CD14-positive monocyte (primary cell): ENCODE measurements around the gene LRRC7. TPM values are rescaled to one million over a fixed set of nuclear protein-coding genes. Genes with fewer than 3 reads are reported as not detected.

ENCODE experiments used
- DNase-seq, 3 donors: peaks; one replicate each; pipeline ENCODE4 v3.0.0-alpha.2; 2011 to 2022
- H2AFZ ChIP-seq: 2 replicates; pipeline ENCODE4 v1.6.0; 2012; ENCODE audit warnings: mild to moderate bottlenecking, low read depth, low read length, inconsistent platforms; ENCODE audit not compliant: insufficient read depth, poor library complexity, severe bottlenecking
- H3K27ac ChIP-seq, 2 donors: 1 replicate in 1 of 2; 2 replicates in 1 of 2; pipeline ENCODE4 v1.5.1; 2012 to 2013; ENCODE audit warnings: low read length in 2 of 2, control low read depth in 1 of 2, inconsistent platforms in 1 of 2, low read depth in 1 of 2, mild to moderate bottlenecking in 1 of 2
- H3K27me3 ChIP-seq, 2 donors: one replicate each; pipeline versions ENCODE4 v1.6.0 to v1.6.1; 2011 to 2013; ENCODE audit warnings: low read length in 2 of 2; ENCODE audit not compliant: control insufficient read depth in 2 of 2, insufficient read depth in 2 of 2
- H3K36me3 ChIP-seq, 2 donors: replicated peaks in 1 of 2; 1 replicate in 1 of 2; 2 replicates in 1 of 2; pipeline versions ENCODE4 v1.5.1 to v1.6.1; 2012 to 2013; ENCODE audit warnings: low read length in 2 of 2, control low read depth in 1 of 2, inconsistent platforms in 1 of 2, mild to moderate bottlenecking in 1 of 2; ENCODE audit not compliant: insufficient read depth in 2 of 2, control insufficient read depth in 1 of 2
- H3K4me1 ChIP-seq, 2 donors: 1 replicate in 1 of 2; 2 replicates in 1 of 2; pipeline versions ENCODE4 v1.5.1 to v1.6.1; 2012 to 2013; ENCODE audit warnings: low read length in 2 of 2, control low read depth in 1 of 2, inconsistent platforms in 1 of 2, mild to moderate bottlenecking in 1 of 2, moderate library complexity in 1 of 2; ENCODE audit not compliant: insufficient read depth in 2 of 2, control insufficient read depth in 1 of 2
- H3K4me2 ChIP-seq: replicated peaks from 2 replicates; pipeline ENCODE3; 2012; ENCODE audit warnings: low read length, moderate library complexity, mild to moderate bottlenecking; ENCODE audit not compliant: poor library complexity, severe bottlenecking; ENCODE audit errors: extremely low read depth
- H3K4me3 ChIP-seq, 3 experiments: fragments of 200-600 bp in 1 of 3; sonication (generic) in 1 of 3; replicated peaks in 1 of 3; 1 replicate in 2 of 3; 2 replicates in 1 of 3; pipeline ENCODE4 v1.5.1; 2011 to 2013; ENCODE audit warnings: low read length in 3 of 3, mild to moderate bottlenecking in 3 of 3, control low read depth in 2 of 3, low read depth in 2 of 3, inconsistent platforms in 1 of 3, moderate library complexity in 1 of 3
- H3K79me2 ChIP-seq: 2 replicates; pipeline ENCODE4 v1.6.0; 2012; ENCODE audit warnings: mild to moderate bottlenecking, control low read depth, inconsistent platforms, low read length, moderate library complexity; ENCODE audit not compliant: insufficient read depth
- H3K9ac ChIP-seq: 2 replicates; pipeline ENCODE4 v1.6.0; 2017; ENCODE audit warnings: low read length, mild to moderate bottlenecking; ENCODE audit not compliant: insufficient read depth, poor library complexity, severe bottlenecking
- H3K9me3 ChIP-seq, 2 donors: replicated peaks in 1 of 2; 1 replicate in 1 of 2; 2 replicates in 1 of 2; pipeline versions ENCODE4 v1.5.1 to v1.6.1; 2012 to 2013; ENCODE audit warnings: low read length in 2 of 2, control low read depth in 1 of 2; ENCODE audit not compliant: control insufficient read depth in 1 of 2, insufficient read depth in 1 of 2
- H4K20me1 ChIP-seq: 2 replicates; pipeline ENCODE4 v1.6.0; 2012; ENCODE audit warnings: mild to moderate bottlenecking, low read length, control low read depth, moderate library complexity; ENCODE audit not compliant: insufficient read depth
- H3K27ac Mint-ChIP-seq, 7 donors: one replicate each; pipeline ENCODE4 v1.8.0; 2020; ENCODE audit warnings: mild to moderate bottlenecking in 7 of 7, mixed read lengths in 7 of 7, moderate library complexity in 6 of 7, inconsistent platforms in 2 of 7
- H3K27me3 Mint-ChIP-seq, 3 donors: one replicate each; pipeline ENCODE4 v1.8.0; 2021 to 2022; ENCODE audit warnings: low read depth in 3 of 3, mild to moderate bottlenecking in 3 of 3, mixed read lengths in 3 of 3, moderate library complexity in 3 of 3, inconsistent platforms in 1 of 3
- H3K36me3 Mint-ChIP-seq, 2 donors: one replicate each; pipeline ENCODE4 v1.8.0; 2020; ENCODE audit warnings: mixed read lengths in 2 of 2, inconsistent platforms in 1 of 2, mild to moderate bottlenecking in 1 of 2
- H3K4me1 Mint-ChIP-seq: one replicate; pipeline ENCODE4 v1.8.0; 2020; ENCODE audit warnings: mild to moderate bottlenecking, mixed read lengths
- H3K4me3 Mint-ChIP-seq, 2 donors: one replicate each; pipeline ENCODE4 v1.8.0; 2020; ENCODE audit warnings: mild to moderate bottlenecking in 2 of 2, mixed read lengths in 2 of 2, moderate library complexity in 1 of 2
- H3K9me3 Mint-ChIP-seq, 7 donors: one replicate each; pipeline ENCODE4 v1.8.0; 2020 to 2022; ENCODE audit warnings: mixed read lengths in 7 of 7, mild to moderate bottlenecking in 6 of 7, moderate library complexity in 6 of 7, inconsistent platforms in 2 of 7
- CTCF ChIP-seq: fragments of 200-600 bp; IDR thresholded peaks from one replicate; pipeline ENCODE4 v1.8.0; 2022; ENCODE audit warnings: antibody characterized with exemption, mild to moderate bottlenecking
- WGBS: methylation state at CpG from one replicate; pipeline ENCODE4 v1.1.5; 2013; ENCODE audit warnings: missing lambda C conversion rate; ENCODE audit not compliant: insufficient coverage; 5-methylcytosine and 5-hydroxymethylcytosine counted together
- intact Hi-C, 2 donors: fragments of 100-400 bp; cut with micrococcal nuclease; formaldehyde crosslinking; loops; one replicate each; pipeline versions ENCODE4 v1.15.0 to v1.15.1; 2023
- polyA plus RNA-seq, 3 donors: library from polyadenylated mRNA; depleted of rRNA in 1 of 3; unstranded in 2 of 3; stranded (reverse) in 1 of 3; fragments of 300-500 nt in 2 of 3; fragments of >200 nt in 1 of 3; fragmentation: Illumina TruSeq in 2 of 3; gene quantifications; 1 replicate in 2 of 3; 2 replicates in 1 of 3; pipeline ENCODE4 v1.2.3, GENCODE V29; 2012 to 2021

LRRC7 gene
- polyA plus RNA-seq, 3 donors: not detected

GRCh38 chr1:69585666-69586065 is 17.9 kb downstream of the LRRC7 start:
- no peak overlapping the region for H2AFZ ChIP-seq
- H3K4me1 ChIP-seq: no peaks in the 10 kb centered on the region
- no peak overlapping the region for H3K27ac ChIP-seq
- H3K9me3 ChIP-seq: no peaks in the 10 kb centered on the region
- WGBS: 89% methylated on average over 1 of the region's 2 CpGs
- Mint-ChIP-seq H3K4me3 (no peak overlapping the region), H3K27me3 (peaks cover 0 to 2% (median 1%) of the 10 kb centered on the region in 3 donors), H3K36me3 (no peaks in the 10 kb centered on the region), H3K27ac (no peak overlapping the region), H3K9me3 (no peaks in the 10 kb centered on the region), H3K4me1 (no peaks in the 10 kb centered on the region)
- H3K79me2 ChIP-seq: no peaks in the 10 kb centered on the region
- intact Hi-C loops: no loop called here
- TF ChIP-seq CTCF: no peak
- no peaks in the 10 kb centered on the region for H3K36me3 ChIP-seq
- H3K4me3 ChIP-seq: no peak overlapping the region
- no peak overlapping the region for H3K9ac ChIP-seq
- no peaks in the 10 kb centered on the region for H4K20me1 ChIP-seq
- no peaks in the 10 kb centered on the region for H3K27me3 ChIP-seq
- no peak overlapping the region for H3K4me2 ChIP-seq
- DNase-seq: no peak

GRCh38 chr1:69587391-69587790 is 19.7 kb downstream of the LRRC7 start:
- intact Hi-C loops: no loop called here

More at GRCh38 chr1:69587391-69587790, 19.7 kb downstream of the LRRC7 start:
- no peaks in the 10 kb centered on the region for H3K9me3 ChIP-seq
- H3K27me3 ChIP-seq: no peaks in the 10 kb centered on the region
- no peaks in the 10 kb centered on the region for H3K9me3 Mint-ChIP-seq
- H3K9ac ChIP-seq: no peak overlapping the region
- H4K20me1 ChIP-seq: no peaks in the 10 kb centered on the region
- H3K4me3 ChIP-seq: no peak overlapping the region
- H3K4me1 ChIP-seq: no peaks in the 10 kb centered on the region
- WGBS: no CpG with 5 or more reads among the region's 5 CpGs
- no peak overlapping the region for H2AFZ ChIP-seq
- no peak overlapping the region for H3K4me3 Mint-ChIP-seq
- H3K4me2 ChIP-seq: no peak overlapping the region
- no peak overlapping the region for H3K27ac Mint-ChIP-seq
- H3K4me1 Mint-ChIP-seq: no peaks in the 10 kb centered on the region
- no peak for DNase-seq
- no peak for TF ChIP-seq CTCF
- H3K36me3 ChIP-seq: no peaks in the 10 kb centered on the region
- peaks cover 0 to 2% (median 1%) of the 10 kb centered on the region in 3 donors for H3K27me3 Mint-ChIP-seq
- no peaks in the 10 kb centered on the region for H3K36me3 Mint-ChIP-seq
- H3K27ac ChIP-seq: no peak overlapping the region
- no peaks in the 10 kb centered on the region for H3K79me2 ChIP-seq
